Kasumi-1 (cell line): ENCODE results near the gene CFAP100.

ENCODE experiments used
- DNase-seq, 2 experiments: peaks; one replicate each; lab custom pipeline; 2025; lab: John Stamatoyannopoulos, UW

The CFAP100 gene

GRCh38 chr3:126394179-126394976 lies at the start of gene CFAP100:
Gene CFAP100, plus strand, starts transcription at chr3:126394909. Its CDS starts 1,092 bp downstream, at chr3:126396001.
- DNase-seq, result no peak

GRCh38 chr3:126345231-126345630 lies 49.5 kb upstream of the CFAP100 start:
- no peak for DNase-seq

GRCh38 chr3:126345641-126346460 lies 48.9 kb upstream of the CFAP100 start:
- no peak for DNase-seq

- DNase-seq, result no peak
Measured at GRCh38 chr3:126346466-126346865, 48.2 kb upstream of the CFAP100 start.

- DNase-seq, result no peak
Measured at GRCh38 chr3:126347543-126348161, 47.1 kb upstream of the CFAP100 start.

GRCh38 chr3:126348308-126348920 lies 46.3 kb upstream of the CFAP100 start:
- DNase-seq, result no peak

- DNase-seq, result no peak
Measured at GRCh38 chr3:126349071-126349470, 45.6 kb upstream of the CFAP100 start.

GRCh38 chr3:126349611-126350501 lies 44.9 kb upstream of the CFAP100 start:
- DNase-seq, result no peak

- DNase-seq, result no peak
Measured at GRCh38 chr3:126350502-126351085, 44.1 kb upstream of the CFAP100 start.

- no peak for DNase-seq
Measured at GRCh38 chr3:126351086-126351770, 43.5 kb upstream of the CFAP100 start.

GRCh38 chr3:126351771-126352475 lies 42.8 kb upstream of the CFAP100 start:
- DNase-seq, result no peak

GRCh38 chr3:126352476-126353454 lies 41.9 kb upstream of the CFAP100 start:
- no peak for DNase-seq

GRCh38 chr3:126353694-126354321 lies 40.9 kb upstream of the CFAP100 start:
- DNase-seq, result no peak

GRCh38 chr3:126354776-126355175 lies 39.9 kb upstream of the CFAP100 start:
- DNase-seq, result no peak

GRCh38 chr3:126355251-126355650 lies 39.5 kb upstream of the CFAP100 start:
- no peak for DNase-seq

- no peak for DNase-seq
Measured at GRCh38 chr3:126355777-126356372, 38.8 kb upstream of the CFAP100 start.
